ENCODE results near the gene HACE1. TPM values are rescaled to one million over a fixed set of nuclear protein-coding genes. Genes with fewer than 3 reads are reported as not detected.

HACE1 gene
- total and polyA plus RNA-seq, 9 donors, result 6.5 to 11.0 (median 9.0) TPM

- no peaks in the 10 kb centered on the region for H3K27me3 ChIP-seq (ENCODE audit: control insufficient read depth, insufficient read depth, low read length)
- H3K4me3 ChIP-seq (ENCODE audit: low read length), result no peak overlapping the region
- WGBS (ENCODE audit: insufficient coverage), result no CpG with 5 or more reads among the region's 1 CpG
- H3K4me1 ChIP-seq (ENCODE audit: control insufficient read depth, insufficient read depth, low read length), result no peaks in the 10 kb centered on the region
- no peak overlapping the region for H3K27ac ChIP-seq (ENCODE audit: low read length)
- no peak for DNase-seq
- no peaks in the 10 kb centered on the region for H3K36me3 ChIP-seq (ENCODE audit: control insufficient read depth, insufficient read depth, low read length)
- no peaks in the 10 kb centered on the region for H3K9me3 ChIP-seq (replicated peaks; ENCODE audit: control insufficient read depth, low read depth, low read length)
Observed at GRCh38 chr6:104698979-104699378, 160.7 kb downstream of the HACE1 start.

GRCh38 chr6:104692008-104692407, 167.7 kb downstream of the HACE1 start:
- DNase-seq, result no peak
- Histone ChIP-seq H3K4me3 (ENCODE audit: low read length) (no peak overlapping the region), H3K4me1 (ENCODE audit: control insufficient read depth, insufficient read depth, low read length) (no peaks in the 10 kb centered on the region), H3K36me3 (ENCODE audit: control insufficient read depth, insufficient read depth, low read length) (no peaks in the 10 kb centered on the region), H3K9me3 (replicated peaks; ENCODE audit: control insufficient read depth, low read depth, low read length) (no peaks in the 10 kb centered on the region), H3K27ac (ENCODE audit: low read length) (no peak overlapping the region), H3K27me3 (ENCODE audit: control insufficient read depth, insufficient read depth, low read length) (no peaks in the 10 kb centered on the region)
- no CpG with 5 or more reads among the region's 1 CpG for WGBS (ENCODE audit: insufficient coverage)

GRCh38 chr6:104689551-104690205, 170.0 kb downstream of the HACE1 start:
- 100% methylated on average over 1 of the region's 3 CpGs for WGBS (ENCODE audit: insufficient coverage)
- Histone ChIP-seq H3K36me3 (ENCODE audit: control insufficient read depth, insufficient read depth, low read length) (no peaks in the 10 kb centered on the region), H3K9me3 (replicated peaks; ENCODE audit: control insufficient read depth, low read depth, low read length) (no peaks in the 10 kb centered on the region), H3K27ac (ENCODE audit: low read length) (no peak overlapping the region), H3K4me1 (ENCODE audit: control insufficient read depth, insufficient read depth, low read length) (no peaks in the 10 kb centered on the region), H3K27me3 (ENCODE audit: control insufficient read depth, insufficient read depth, low read length) (no peaks in the 10 kb centered on the region), H3K4me3 (ENCODE audit: low read length) (no peak overlapping the region)
- DNase-seq, result no peak

- 60% methylated on average over 1 of the region's 3 CpGs for WGBS (ENCODE audit: insufficient coverage)
- Histone ChIP-seq H3K4me3 (ENCODE audit: low read length) (no peak overlapping the region), H3K4me1 (ENCODE audit: control insufficient read depth, insufficient read depth, low read length) (no peaks in the 10 kb centered on the region), H3K27me3 (ENCODE audit: control insufficient read depth, insufficient read depth, low read length) (no peaks in the 10 kb centered on the region), H3K9me3 (replicated peaks; ENCODE audit: control insufficient read depth, low read depth, low read length) (no peaks in the 10 kb centered on the region), H3K27ac (ENCODE audit: low read length) (no peak overlapping the region), H3K36me3 (ENCODE audit: control insufficient read depth, insufficient read depth, low read length) (no peaks in the 10 kb centered on the region)
- DNase-seq, result no peak
Observed at GRCh38 chr6:104688283-104688969, 171.3 kb downstream of the HACE1 start.

- no peaks in the 10 kb centered on the region for H3K4me1 ChIP-seq (ENCODE audit: control insufficient read depth, insufficient read depth, low read length)
- DNase-seq, result peak; percentile 43
- 65% methylated on average over 2 of the region's 6 CpGs for WGBS (ENCODE audit: insufficient coverage)
- no peaks in the 10 kb centered on the region for H3K9me3 ChIP-seq (replicated peaks; ENCODE audit: control insufficient read depth, low read depth, low read length)
- H3K27me3 ChIP-seq (ENCODE audit: control insufficient read depth, insufficient read depth, low read length), result no peaks in the 10 kb centered on the region
- no peak overlapping the region for H3K27ac ChIP-seq (ENCODE audit: low read length)
- H3K4me3 ChIP-seq (ENCODE audit: low read length), result no peak overlapping the region
- H3K36me3 ChIP-seq (ENCODE audit: control insufficient read depth, insufficient read depth, low read length), result no peaks in the 10 kb centered on the region
Observed at GRCh38 chr6:104686550-104687175, 173.1 kb downstream of the HACE1 start.

- Histone ChIP-seq H3K36me3 (ENCODE audit: control insufficient read depth, insufficient read depth, low read length) (no peaks in the 10 kb centered on the region), H3K9me3 (replicated peaks; ENCODE audit: control insufficient read depth, low read depth, low read length) (no peaks in the 10 kb centered on the region), H3K27ac (ENCODE audit: low read length) (no peak overlapping the region), H3K27me3 (ENCODE audit: control insufficient read depth, insufficient read depth, low read length) (no peaks in the 10 kb centered on the region), H3K4me3 (ENCODE audit: low read length) (no peak overlapping the region), H3K4me1 (ENCODE audit: control insufficient read depth, insufficient read depth, low read length) (no peaks in the 10 kb centered on the region)
- no peak for DNase-seq
- WGBS (ENCODE audit: insufficient coverage), result no CpG with 5 or more reads among the region's 6 CpGs
Observed at GRCh38 chr6:104685871-104686549, 173.7 kb downstream of the HACE1 start.

GRCh38 chr6:104684911-104685415, 174.8 kb downstream of the HACE1 start:
- H3K36me3 ChIP-seq (ENCODE audit: control insufficient read depth, insufficient read depth, low read length), result no peaks in the 10 kb centered on the region
- H3K27me3 ChIP-seq (ENCODE audit: control insufficient read depth, insufficient read depth, low read length), result no peaks in the 10 kb centered on the region
- no peak overlapping the region for H3K4me3 ChIP-seq (ENCODE audit: low read length)
- no peak for DNase-seq
- WGBS (ENCODE audit: insufficient coverage), result 78% methylated on average over 1 of the region's 2 CpGs
- no peaks in the 10 kb centered on the region for H3K4me1 ChIP-seq (ENCODE audit: control insufficient read depth, insufficient read depth, low read length)
- peaks cover under 1% of the 10 kb centered on the region for H3K9me3 ChIP-seq (replicated peaks; ENCODE audit: control insufficient read depth, low read depth, low read length)
- H3K27ac ChIP-seq (ENCODE audit: low read length), result no peak overlapping the region

GRCh38 chr6:104683809-104684208, 175.9 kb downstream of the HACE1 start:
- no peak overlapping the region for H3K27ac ChIP-seq (ENCODE audit: low read length)
- 57% methylated on average over 1 of the region's 4 CpGs for WGBS (ENCODE audit: insufficient coverage)
- H3K36me3 ChIP-seq (ENCODE audit: control insufficient read depth, insufficient read depth, low read length), result no peaks in the 10 kb centered on the region

GRCh38 chr6:104682722-104683643, 176.7 kb downstream of the HACE1 start:
- no peaks in the 10 kb centered on the region for H3K27me3 ChIP-seq (ENCODE audit: control insufficient read depth, insufficient read depth, low read length)
- peaks cover 2% of the 10 kb centered on the region for H3K9me3 ChIP-seq (replicated peaks; ENCODE audit: control insufficient read depth, low read depth, low read length)
- no peaks in the 10 kb centered on the region for H3K36me3 ChIP-seq (ENCODE audit: control insufficient read depth, insufficient read depth, low read length)
- DNase-seq, result peak; percentile 16
- no peak overlapping the region for H3K27ac ChIP-seq (ENCODE audit: low read length)
- H3K4me3 ChIP-seq (ENCODE audit: low read length), result no peak overlapping the region
- 72% methylated on average over 6 of the region's 15 CpGs for WGBS (ENCODE audit: insufficient coverage)
- H3K4me1 ChIP-seq (ENCODE audit: control insufficient read depth, insufficient read depth, low read length), result no peaks in the 10 kb centered on the region

More at GRCh38 chr6:104683809-104684208, 175.9 kb downstream of the HACE1 start:
- H3K4me3 ChIP-seq (ENCODE audit: low read length), result no peak overlapping the region
- no peak for DNase-seq
- peaks cover 2% of the 10 kb centered on the region for H3K9me3 ChIP-seq (replicated peaks; ENCODE audit: control insufficient read depth, low read depth, low read length)
- H3K27me3 ChIP-seq (ENCODE audit: control insufficient read depth, insufficient read depth, low read length), result no peaks in the 10 kb centered on the region
- no peaks in the 10 kb centered on the region for H3K4me1 ChIP-seq (ENCODE audit: control insufficient read depth, insufficient read depth, low read length)

All from muscle of leg (tissue), 11 donors.